ENCODE data around the gene MSI2.

The MSI2 gene

GRCh38 chr17:57456622-57457021, 200.3 kb downstream of the MSI2 start:
- TF ChIP-seq POLR2A (IDR thresholded peaks at IDR 0.05; ENCODE audit: low read depth, low read length) = no peak
- FAIRE-seq = no peak

GRCh38 chr17:57457188-57457587, 200.9 kb downstream of the MSI2 start:
- TF ChIP-seq POLR2A (IDR thresholded peaks at IDR 0.05; ENCODE audit: low read depth, low read length) = no peak
- no peak for FAIRE-seq

More at GRCh38 chr17:57456622-57457021, 200.3 kb downstream of the MSI2 start:
- DNase-seq (ENCODE audit: insufficient read length, low spot score) = no peak

GRCh38 chr17:57458718-57459285, 202.5 kb downstream of the MSI2 start:
- no peak for TF ChIP-seq POLR2A (IDR thresholded peaks at IDR 0.05; ENCODE audit: low read depth, low read length)
- no peak for DNase-seq (ENCODE audit: insufficient read length, low spot score)
- FAIRE-seq = no peak

More at GRCh38 chr17:57457188-57457587, 200.9 kb downstream of the MSI2 start:
- DNase-seq (ENCODE audit: insufficient read length, low spot score) = no peak

- DNase-seq (ENCODE audit: insufficient read length, low spot score) (peak; percentile 85), FAIRE-seq (peak; percentile 64)
- TF ChIP-seq POLR2A (IDR thresholded peaks at IDR 0.05; ENCODE audit: low read depth, low read length) = no peak
These were observed 203.1 kb downstream of the MSI2 start for GRCh38 chr17:57459286-57459915.

- DNase-seq (ENCODE audit: insufficient read length, low spot score) = no peak
- no peak for FAIRE-seq
- TF ChIP-seq POLR2A (IDR thresholded peaks at IDR 0.05; ENCODE audit: low read depth, low read length) = no peak
These were observed 204.8 kb downstream of the MSI2 start for GRCh38 chr17:57461082-57461481.

- FAIRE-seq (no peak), DNase-seq (ENCODE audit: insufficient read length, low spot score) (no peak)
- no peak for TF ChIP-seq POLR2A (IDR thresholded peaks at IDR 0.05; ENCODE audit: low read depth, low read length)
These were observed 205.8 kb downstream of the MSI2 start for GRCh38 chr17:57462007-57462579.

- TF ChIP-seq POLR2A (IDR thresholded peaks at IDR 0.05; ENCODE audit: low read depth, low read length) = no peak
- FAIRE-seq (peak; percentile 23), DNase-seq (ENCODE audit: insufficient read length, low spot score) (peak; percentile 91)
These were observed 207.0 kb downstream of the MSI2 start for GRCh38 chr17:57463103-57463885.

- no peak for DNase-seq (ENCODE audit: insufficient read length, low spot score)
- FAIRE-seq = no peak
- no peak for TF ChIP-seq POLR2A (IDR thresholded peaks at IDR 0.05; ENCODE audit: low read depth, low read length)
These were observed 208.0 kb downstream of the MSI2 start for GRCh38 chr17:57464191-57464864.

- TF ChIP-seq POLR2A (IDR thresholded peaks at IDR 0.05; ENCODE audit: low read depth, low read length) = no peak
- DNase-seq (ENCODE audit: insufficient read length, low spot score) (no peak), FAIRE-seq (no peak)
These were observed 209.3 kb downstream of the MSI2 start for GRCh38 chr17:57465610-57466009.

GRCh38 chr17:57466017-57466471, 209.7 kb downstream of the MSI2 start:
- no peak for TF ChIP-seq POLR2A (IDR thresholded peaks at IDR 0.05; ENCODE audit: low read depth, low read length)
- DNase-seq (ENCODE audit: insufficient read length, low spot score) = no peak
- FAIRE-seq = no peak

- DNase-seq (ENCODE audit: insufficient read length, low spot score) (no peak), FAIRE-seq (no peak)
- TF ChIP-seq POLR2A (IDR thresholded peaks at IDR 0.05; ENCODE audit: low read depth, low read length) = no peak
These were observed 210.2 kb downstream of the MSI2 start for GRCh38 chr17:57466521-57466920.

GRCh38 chr17:57467226-57467625, 210.9 kb downstream of the MSI2 start:
- no peak for DNase-seq (ENCODE audit: insufficient read length, low spot score)
- FAIRE-seq = no peak
- TF ChIP-seq POLR2A (IDR thresholded peaks at IDR 0.05; ENCODE audit: low read depth, low read length) = no peak

GRCh38 chr17:57467801-57468200, 211.5 kb downstream of the MSI2 start:
- TF ChIP-seq POLR2A (IDR thresholded peaks at IDR 0.05; ENCODE audit: low read depth, low read length) = no peak
- FAIRE-seq (no peak), DNase-seq (ENCODE audit: insufficient read length, low spot score) (no peak)
